SKM-1 treated with dmso at 0.1 percent for 144 hours (cell line): ENCODE data around the gene STRN.
"Not testable (repeated sequence)": the region's sequence is repeated elsewhere in the genome, so short reads cannot be mapped to it uniquely, and the experiment has no call there.

ENCODE experiments used
- DNase-seq: peaks from one replicate; lab custom pipeline; 2025; ENCODE audit not compliant: unreplicated experiment; lab: John Stamatoyannopoulos, UW

STRN gene

DNA sequence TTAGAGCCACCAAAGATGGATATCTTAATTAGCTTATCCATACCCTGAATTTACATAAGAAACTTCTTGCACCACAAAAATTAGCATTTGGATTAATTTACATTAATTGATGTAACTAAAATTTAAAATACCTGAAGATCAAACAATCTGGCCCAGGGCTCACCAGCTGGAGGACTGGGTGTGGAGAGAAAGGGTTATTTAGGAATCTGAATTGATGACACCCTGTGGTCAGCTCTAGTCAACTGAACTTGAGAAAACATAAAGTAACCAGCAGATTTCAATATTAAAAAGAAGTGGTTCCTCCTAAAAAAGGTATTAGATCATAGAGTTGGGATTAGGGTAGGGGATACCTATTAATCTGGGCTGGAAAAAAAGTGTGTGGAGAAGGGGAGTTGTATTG, 122.5 kb downstream of the STRN start:
- DNase-seq, result no peak

DNA sequence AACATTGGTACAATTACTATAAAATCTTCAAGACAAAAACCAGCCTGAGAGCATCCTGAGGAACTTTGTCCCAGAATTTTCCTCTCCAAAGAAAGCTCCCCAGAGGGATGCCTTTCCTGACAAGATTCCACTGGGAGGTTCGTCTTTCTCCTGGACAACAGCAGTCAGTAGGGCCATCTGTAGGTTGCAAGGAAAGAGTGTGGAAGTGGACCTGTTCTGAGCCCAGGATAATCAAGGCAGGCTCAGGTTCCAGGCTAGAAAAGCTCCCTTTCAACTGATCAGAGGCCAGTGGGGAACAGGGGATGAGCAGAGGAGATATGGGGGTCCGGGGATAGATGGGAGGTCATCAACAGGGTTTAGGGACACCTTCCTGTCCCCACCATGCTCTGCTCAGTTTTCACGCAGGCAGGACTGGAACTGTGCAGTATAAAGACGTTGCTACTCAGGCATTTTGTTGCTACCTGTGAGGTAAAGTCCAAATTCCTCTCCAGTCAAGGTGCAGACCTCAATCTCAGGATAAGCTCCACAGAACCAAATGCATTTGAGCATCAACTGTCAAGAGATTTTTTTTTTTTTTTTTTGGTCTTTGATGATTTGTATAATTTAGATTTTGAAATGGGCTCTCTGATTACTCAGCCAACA, 126.2 kb downstream of the STRN start:
- DNase-seq, result no peak

DNA sequence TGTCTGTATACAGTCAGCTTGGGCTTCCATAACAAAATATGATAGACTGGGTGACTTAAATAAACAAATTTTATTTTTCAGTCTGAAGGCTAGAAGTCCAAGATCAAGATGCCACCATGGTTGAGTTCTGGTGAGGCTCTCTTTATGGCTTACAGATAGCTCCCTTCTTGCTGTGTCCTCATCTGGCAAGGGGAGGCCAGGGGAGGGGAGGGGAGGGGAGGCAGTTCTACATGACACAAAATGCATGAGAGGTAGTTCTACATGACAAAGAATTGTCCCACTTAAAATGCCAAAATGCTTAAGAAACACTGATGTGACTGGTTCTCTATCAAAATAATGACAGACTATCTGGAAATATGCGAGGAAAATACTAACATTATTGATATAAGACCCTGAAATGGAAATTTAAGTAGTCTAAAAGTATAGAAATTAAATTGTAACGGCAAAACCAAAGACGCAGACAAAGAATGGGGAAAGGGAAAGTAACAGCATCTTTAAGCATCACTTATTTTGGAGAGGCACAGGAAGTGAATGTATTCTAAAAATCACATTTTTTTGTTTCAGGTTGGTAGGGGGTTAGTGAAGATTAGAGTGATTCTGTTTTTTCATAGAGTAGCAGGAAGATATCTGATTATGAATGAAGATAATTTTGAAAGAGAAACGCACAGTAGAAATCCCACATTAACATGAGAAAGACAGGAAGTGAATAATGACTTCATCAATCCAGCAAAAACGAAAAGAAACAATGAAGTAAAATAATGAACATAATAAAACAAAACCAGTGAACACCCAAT, 131.4 kb downstream of the STRN start:
- no peak for DNase-seq

DNA sequence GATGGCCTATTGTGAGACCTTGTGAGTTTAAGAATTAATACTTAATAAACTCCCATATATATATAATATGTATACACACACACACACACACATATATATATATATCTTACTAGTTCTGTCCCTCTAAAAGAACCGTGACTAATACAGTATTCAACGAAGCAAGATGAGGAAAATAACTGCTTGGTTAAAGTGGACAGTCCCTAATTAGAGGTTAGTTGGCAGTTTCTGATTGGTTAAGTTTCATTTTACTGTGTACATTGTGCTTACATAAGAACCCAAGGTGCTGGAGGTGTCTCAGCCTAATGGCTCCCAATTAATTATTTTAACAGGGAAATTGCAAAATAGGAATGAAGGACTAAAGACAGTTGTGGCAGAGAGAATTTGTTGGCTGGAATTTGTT, 132.1 kb downstream of the STRN start:
- no peak for DNase-seq

DNA sequence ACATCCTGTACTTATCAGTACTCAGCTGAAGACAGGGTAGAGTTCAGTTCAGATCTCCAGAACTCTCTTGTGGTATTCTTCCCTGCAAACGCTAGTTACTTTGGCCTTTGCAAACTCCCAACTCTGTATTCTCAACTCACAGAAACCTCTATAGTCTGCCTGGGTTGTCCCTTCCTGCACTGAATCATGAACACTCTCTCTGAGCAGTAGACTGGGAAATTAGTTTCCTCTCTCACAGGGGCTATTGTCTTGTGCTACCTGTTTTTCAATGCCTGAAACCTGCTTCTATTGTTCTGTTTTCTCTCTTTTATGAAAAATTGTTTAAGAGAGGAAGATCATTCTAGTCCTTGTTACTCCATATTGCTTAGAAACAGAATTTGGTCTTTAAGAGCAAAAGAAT, 135.2 kb downstream of the STRN start:
- no peak for DNase-seq

DNA sequence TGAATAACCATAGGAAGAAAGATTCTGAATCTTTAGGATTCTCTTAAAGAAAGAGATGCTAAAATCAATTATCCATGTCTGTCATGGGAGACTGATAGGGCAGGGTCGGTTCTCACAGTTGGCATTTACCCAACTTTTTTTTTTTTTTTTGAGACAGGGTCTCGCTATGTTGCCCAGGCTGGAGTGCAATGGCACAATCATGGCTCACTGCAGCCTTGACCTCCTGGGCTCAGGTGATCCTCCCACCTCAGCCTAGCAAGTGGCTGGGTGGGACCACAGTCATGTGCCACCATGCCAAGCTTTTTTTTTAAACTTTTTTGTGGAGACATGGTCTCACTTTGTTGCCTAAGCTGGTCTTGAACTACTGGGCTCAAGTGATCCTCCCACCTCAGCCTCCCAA, 141.7 kb downstream of the STRN start:
- DNase-seq, result not testable (repeated sequence)

DNA sequence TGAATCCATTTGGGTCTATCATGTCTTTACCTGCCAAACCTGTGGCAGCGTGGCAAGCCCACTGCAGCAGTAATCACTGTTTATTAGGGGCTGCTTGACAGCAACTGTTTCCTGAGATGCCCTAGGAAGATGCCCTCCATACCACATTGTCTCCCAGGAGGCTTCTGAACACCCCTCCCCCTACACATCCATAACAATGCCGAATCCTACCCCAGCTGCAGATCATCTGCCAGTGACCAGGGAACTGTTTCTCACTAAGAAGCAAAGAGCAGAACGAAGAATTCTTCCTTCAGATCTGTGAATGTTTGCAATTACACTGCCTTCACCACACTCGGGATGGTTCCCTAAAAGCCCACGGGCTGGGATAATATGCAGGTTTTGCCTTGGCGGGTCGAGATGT, 142.1 kb downstream of the STRN start:
- DNase-seq, result no peak

DNA sequence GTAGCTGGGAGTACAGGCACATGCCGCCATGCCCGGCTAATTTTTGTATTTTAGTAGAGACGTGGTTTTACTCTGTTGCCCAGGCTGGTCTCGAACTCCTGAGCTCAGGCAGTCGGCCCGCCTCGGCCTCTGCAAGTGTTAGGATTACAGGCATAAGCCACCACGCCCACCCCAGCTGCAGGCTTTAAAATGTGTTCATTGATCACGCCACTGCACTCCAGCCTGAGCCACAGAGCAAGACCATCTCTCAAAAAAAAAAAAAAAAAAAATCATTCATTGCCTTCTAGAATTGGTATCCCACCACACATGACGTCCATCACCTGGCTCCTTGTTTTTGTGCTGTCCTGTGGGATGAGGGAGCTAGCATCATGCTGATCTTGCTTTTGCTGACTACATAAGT, 142.5 kb downstream of the STRN start:
- no peak for DNase-seq

DNA sequence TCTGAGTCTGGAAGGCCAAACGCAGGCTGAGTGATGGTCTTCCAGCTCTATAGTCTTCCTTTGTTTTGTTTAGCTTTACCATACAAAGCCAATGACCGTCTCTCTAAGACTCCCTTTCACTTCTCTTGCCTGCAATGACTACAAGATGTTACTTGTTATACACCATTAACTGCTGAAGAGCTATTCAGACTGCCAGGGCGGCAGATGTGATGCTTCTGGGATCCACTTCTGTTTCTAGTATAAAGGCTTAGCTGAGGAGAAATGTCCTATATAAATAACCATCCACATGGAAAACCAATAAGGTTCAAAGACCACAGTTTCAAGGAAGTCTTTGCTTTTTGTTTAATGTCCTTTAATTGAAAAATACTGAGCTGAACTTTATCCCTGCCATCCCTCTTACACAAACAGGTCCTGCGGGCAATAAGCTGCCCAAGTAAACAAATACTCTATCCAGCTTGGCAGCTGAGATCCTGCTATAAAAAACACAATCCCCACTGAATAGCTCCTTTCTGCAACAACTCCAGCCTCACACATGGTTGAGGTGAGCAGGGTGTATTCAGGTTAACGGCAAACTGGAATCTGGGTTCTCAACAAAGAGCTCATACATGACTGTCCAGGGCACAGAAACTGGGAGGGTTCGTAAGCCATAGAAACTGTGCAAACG, 145.3 kb downstream of the STRN start:
- DNase-seq, result no peak

DNA sequence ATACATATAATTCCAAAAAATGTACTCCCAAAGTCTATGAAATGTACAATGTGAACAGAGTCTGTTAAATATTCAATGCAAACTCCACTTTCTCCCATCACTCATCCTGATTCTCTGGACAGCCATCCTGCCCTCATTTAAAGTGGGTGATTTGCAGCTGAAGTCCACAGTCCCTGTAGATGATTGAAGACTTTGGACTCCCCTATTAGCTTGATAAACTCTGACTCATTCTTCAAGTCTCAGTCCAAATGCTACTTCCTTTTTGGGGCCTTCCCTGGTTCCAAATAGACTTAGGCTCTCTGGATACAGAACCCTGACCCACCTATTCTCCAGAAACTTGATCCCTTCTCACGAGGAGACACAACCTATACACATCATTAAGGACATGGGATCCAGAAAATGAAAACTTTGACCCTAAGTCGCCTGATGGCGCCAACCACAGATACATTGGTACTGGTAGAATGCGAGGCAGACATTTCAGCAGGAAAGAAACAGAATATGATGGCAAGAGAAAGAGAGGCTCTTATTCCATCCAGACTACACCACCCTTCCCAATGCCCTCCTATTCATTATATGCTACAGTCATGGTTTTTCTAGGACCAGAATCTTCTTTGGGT, 147.1 kb downstream of the STRN start:
- no peak for DNase-seq

DNA sequence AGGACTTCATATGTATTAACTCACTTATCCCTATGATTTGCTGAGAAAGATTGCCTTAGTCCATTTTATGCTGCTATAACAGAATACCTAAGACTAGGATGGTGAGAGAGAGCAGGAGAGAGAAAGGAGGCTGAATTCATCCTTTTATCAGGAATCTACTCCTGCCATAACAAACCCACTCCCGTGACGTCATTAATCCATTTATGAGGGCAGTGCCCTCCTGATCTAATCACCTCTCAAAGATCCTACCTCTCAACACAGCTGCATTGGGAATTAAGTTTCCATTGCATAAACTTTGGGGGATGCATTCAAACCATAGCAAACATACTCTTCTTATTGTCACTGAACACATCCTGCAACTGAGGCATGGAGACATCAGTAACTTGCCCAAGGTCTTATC, 147.8 kb downstream of the STRN start:
- no peak for DNase-seq

DNA sequence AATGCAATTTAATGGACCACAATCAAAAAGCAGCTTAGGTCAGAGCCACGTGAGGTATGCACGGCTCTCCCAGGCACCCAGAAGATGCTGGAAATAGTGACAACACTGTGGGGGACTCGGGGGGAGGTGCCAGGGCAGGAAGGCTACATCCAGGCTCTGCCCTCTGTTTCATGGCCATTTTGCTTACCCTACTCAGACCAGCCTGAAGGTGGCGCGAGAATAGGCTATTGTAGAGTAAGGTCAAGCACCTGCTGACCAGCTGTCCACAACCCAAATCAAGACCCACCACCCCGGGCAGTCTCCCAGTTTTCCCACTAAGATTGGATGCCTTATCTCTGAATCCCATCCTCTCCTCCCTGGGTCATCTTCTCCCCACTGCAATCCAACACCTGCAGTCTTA, 154.1 kb downstream of the STRN start:
- no peak for DNase-seq

DNA sequence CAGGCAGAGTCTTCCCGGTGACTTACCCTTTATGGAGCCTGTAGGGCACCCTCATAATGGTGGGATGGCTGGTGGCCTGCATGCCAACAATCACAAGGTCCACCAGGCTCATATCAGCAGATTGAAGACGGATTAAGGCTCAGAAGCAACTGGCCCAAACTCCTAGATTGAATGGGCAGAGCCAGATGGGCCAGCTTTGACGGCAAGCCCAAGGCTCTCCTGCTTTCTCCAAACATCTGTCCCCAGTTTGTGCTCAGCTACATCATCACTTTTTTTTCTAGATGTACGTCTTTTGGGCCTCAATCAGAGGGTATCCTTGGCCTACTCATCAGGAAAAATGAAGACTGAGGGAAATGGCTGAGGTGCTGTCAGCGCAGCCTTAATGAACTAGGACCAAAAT, 155.3 kb downstream of the STRN start:
- DNase-seq, result no peak

DNA sequence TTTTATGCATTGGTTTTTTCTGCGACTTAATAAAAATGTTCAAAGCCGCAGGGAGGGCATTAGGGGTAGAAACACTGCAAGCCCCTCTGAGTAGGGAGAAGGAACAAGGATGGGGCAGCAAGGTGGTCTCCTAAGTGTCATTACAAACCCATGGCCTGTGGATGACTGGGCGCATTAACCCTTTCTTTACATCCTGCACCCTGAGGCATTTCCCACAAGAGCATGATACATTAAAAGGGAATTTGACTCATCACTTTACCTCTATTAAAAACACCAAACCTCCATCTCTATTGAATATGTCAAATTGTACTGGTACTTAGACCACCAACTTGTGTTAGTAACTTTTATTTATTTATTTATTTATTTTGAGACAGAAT, 157.3 kb downstream of the STRN start:
- no peak for DNase-seq

DNA sequence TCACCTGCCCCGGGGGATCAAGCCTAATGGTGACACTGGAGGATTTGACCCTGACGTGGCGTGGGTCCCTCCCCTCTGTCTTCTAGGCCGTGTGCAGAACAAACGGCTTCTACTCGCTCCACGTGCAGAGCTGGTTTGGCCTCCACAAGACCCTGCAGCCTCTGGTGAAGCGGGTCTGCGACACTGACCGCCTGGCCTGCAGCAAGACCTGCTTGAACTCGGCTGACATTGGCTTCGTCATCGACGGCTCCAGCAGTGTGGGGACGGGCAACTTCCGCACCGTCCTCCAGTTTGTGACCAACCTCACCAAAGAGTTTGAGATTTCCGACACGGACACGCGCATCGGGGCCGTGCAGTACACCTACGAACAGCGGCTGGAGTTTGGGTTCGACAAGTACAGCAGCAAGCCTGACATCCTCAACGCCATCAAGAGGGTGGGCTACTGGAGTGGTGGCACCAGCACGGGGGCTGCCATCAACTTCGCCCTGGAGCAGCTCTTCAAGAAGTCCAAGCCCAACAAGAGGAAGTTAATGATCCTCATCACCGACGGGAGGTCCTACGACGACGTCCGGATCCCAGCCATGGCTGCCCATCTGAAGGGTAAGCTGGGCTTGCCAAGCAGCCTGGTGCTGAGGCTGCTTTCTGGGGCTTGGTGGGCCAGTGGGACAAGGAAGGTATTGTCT, 157.8 kb downstream of the STRN start:
- DNase-seq, result no peak

DNA sequence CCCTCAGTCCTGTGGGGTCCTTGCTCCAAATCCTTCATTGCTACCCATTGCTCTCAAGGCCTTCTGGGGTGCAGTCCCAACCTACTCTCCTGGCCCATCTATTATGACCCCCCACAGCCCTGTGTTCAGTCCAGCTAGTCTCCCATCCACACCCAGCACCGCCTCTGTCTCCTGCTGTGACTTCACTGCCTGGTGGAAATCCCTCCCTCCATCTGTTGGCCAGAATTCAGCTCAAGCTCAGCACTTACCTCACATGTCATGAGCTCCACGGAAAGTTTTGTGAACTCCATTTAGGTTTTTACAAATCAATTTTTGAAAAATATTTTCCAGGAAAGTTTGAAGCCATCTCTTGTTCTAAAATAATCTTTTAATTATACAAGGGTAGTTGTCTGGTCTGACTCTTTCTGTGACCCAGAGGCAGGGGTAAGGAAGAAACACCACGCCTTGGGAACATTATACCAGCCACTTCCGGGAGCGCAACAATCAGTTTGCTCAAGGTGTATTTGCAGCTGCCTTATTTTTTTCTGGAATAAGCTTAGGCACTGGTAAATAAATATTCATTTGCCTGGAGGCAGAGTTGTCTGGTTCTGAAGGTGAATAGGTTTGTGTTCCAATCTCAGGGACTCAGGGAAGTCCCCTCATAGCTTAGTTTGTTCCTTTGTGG, 159.0 kb downstream of the STRN start:
- no peak for DNase-seq

DNA sequence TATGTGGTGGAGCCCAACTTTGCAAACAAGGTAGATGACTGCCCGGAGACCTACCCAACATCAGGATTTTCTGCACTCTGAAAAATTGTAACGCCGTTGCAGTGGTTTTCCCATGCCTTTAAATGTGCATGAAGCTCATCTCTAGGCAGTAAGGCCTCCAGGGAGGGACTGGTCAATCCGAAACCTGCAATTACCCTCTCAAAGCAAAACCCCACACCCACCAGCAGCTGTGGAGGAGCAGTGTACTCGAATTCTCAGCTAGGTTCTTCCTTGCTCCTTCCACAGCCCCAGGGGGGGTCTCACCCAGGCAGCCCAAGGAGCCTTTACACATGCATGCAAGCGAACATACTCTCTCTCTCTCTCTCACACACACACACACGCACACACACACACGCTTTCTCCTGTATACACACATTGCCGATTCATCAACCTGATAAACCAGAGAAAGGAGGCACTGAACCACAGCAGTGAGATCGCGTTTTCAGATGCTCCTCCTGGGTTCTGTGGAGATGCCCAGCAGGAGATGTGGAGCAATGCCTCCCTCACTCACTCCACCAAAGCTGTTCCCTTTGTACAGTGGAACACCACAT, 160.6 kb downstream of the STRN start:
- no peak for DNase-seq

DNA sequence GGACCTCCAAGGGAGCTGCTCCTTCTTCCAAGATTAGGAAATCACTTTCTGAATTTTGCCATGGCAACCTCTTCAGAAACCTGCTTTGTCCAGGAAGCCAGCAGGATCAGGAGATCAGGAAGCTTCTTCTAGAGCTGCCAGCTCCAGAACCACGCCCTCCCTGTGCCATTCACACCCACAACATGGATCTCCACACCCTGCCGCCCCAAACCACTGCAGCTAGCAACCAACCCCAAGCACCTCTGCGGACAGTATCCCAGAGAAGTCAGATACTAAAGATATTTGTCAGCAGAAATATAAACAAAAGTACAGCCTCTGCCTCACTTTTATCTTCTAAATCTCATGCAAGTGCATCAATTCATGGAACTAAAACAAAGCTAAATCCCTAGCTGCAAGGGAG, 163.4 kb downstream of the STRN start:
- DNase-seq, result no peak

DNA sequence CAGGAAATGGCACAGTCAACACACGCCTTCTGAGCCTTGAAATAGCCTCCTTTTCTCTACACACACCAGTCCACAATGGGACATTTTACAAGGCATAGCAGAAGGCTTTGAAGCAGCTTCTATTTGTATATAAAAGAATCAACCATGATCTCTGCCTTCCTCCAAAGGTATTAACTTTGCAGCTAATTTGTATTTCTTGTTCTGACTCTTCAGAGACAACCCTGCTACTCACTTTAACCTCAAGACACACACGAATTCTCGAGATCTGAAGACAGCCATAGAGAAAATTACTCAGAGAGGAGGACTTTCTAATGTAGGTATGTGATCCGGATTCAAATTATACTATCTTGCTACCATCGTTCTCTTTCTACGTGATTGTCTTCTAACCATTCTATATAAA, 165.2 kb downstream of the STRN start:
- no peak for DNase-seq

DNA sequence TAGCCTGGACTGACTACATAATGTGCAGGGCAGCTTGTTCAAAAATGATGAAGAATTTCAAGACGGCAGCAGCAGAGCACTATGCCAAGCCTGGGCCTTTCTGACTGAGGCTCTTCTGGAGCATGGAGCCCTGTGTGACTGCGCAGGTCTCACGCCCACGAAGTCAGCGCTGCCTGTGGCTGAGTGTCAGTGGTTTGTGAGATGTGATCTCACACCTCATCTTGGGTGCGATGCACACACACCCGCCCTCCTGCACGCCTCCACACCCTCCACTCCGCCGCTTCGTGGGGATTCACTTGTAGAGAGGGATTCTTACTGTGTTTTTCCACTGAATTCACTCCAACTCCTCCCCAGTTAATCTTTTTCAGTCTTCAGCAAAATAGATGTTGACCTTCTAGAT, 166.0 kb downstream of the STRN start:
- no peak for DNase-seq

DNA sequence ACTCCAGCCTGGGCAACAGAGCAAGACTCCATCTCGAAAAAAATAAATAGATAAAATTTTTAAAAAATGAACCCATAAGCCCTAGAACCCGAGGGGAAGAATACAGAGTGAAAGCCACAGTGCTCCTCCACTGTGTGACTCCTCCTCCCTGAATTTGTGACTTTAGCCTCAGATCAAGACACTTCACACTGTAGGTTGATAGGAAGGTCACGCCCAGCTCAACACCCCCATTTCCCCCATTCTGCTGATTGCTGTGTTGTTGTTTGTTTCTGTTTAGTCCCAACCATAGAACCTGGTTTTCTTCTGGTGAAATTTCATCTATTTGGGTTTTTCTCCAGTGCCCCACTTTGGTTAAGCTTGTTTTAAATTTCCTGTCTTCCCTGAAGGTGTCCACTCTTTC, 167.6 kb downstream of the STRN start:
- DNase-seq, result no peak
